Urinary bladder (tissue), 4 donors: ENCODE data around the gene PARP3. TPM values are rescaled to one million over a fixed set of nuclear protein-coding genes. Genes with fewer than 3 reads are reported as not detected.

Experiments used
- DNase-seq: peaks from one replicate; pipeline ENCODE4 v3.0.0-alpha.2; 2015; ENCODE audit errors: extremely low spot score
- H3K27ac ChIP-seq: one replicate; pipeline ENCODE4 v1.5.1; 2013; ENCODE audit warnings: low read depth, mild to moderate bottlenecking, moderate library complexity
- H3K36me3 ChIP-seq: one replicate; pipeline ENCODE4 v1.6.1; 2013; ENCODE audit warnings: mild to moderate bottlenecking, moderate library complexity; ENCODE audit not compliant: insufficient read depth
- H3K4me1 ChIP-seq: one replicate; pipeline ENCODE4 v1.6.1; 2013; ENCODE audit warnings: mild to moderate bottlenecking, moderate library complexity; ENCODE audit not compliant: insufficient read depth
- H3K4me3 ChIP-seq: one replicate; pipeline ENCODE4 v1.5.1; 2013; ENCODE audit warnings: low read depth, low read length
- WGBS: extraction: QIAGEN DNeasy Blood & Tissue Kit; methylation state at CpG from one replicate; pipeline ENCODE4 v1.1.7; 2013; 5-methylcytosine and 5-hydroxymethylcytosine counted together
- polyA plus RNA-seq: library from polyadenylated mRNA; stranded (reverse); fragments of 200-250 nt; gene quantifications from one replicate; pipeline ENCODE4 v1.2.3, GENCODE V29; 2013
- total RNA-seq: library from RNA; depleted of rRNA; stranded (reverse); fragments of >200 nt; gene quantifications from one replicate; pipeline ENCODE4 v1.2.3, GENCODE V29; 2014
- donor health status: healthy with polysubstance abuse.
- donor health status: healthy.

Gene PARP3
- total and polyA plus RNA-seq, 2 donors: 6.1 to 15.0 TPM

DNA sequence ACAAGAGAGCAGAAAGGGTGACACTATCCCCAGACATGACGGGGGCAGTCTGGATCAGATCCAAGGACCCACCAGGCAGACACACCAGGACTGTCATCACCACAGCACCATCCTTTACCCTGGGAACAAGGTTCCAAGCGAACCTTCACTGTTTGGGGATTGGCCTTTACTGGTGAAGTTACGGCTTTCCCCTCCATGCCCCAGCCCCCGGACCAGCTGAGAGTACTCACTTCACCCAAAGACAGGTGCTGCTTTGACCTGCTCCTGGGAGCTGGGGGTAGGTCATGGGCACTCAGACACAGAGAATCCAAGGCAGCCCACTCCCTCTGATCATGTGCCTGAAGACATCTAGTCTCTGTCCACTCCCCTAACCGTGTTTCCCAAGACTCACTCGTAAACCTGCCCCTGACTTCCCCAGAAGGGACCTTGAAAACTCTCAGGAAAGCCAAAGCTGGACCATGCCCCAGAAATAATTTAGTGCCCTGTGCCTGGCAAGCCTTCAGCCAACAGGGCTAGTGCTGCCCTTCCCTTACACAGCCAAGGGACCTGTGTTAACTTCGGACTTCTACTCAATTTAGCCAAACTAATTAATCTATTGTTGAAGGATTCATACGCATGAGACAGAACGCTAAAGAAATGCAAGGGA lies 3.3 kb upstream of the PARP3 start:
- Histone ChIP-seq H3K4me1 (no peaks in the 10 kb centered on the region), H3K4me3 (no peak overlapping the region), H3K36me3 (no peaks in the 10 kb centered on the region), H3K27ac (no peak overlapping the region)
- no peak for DNase-seq
- WGBS: 85% methylated on average over 9 of the region's 9 CpGs

DNA sequence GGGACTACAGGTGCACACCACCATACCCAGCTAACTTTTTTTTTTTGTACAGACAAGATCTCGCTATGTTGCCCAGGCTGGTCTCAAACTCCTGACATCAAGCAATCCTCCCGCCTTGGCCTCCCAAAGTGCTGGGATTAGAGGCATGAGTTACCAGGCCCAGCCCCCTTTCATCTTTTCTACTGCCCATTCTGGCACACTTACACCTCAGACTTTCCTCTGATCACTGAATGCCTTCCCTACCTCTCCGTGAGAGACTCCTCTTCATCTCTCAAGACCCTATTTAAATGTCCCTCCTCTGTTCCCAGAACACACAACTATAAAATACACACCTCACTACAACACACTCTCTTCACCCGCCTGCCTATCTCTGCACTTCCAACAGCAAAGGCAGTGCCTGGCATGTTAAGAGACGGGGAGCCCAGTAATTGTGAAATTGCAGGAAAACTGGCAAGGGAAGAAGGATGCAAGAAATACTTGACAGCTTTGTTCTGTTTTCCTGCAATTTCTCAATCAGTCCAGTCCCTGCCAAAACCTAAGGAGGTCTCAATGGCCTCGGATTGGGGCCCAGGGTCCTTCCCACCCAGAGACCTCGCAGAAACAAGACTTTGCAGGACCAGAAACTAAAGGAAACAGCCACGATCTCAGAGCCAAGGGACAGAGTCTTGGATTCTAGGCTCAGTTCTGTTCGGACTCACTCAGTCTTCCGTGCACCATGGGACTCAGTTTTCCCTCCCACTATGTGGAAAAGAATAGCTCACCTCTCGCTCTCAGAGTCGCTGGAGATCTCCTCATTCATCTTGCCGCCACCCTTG lies 1.3 kb upstream of the PARP3 start:
- H3K4me3 ChIP-seq: peak overlapping the region; percentile 63
- no peaks in the 10 kb centered on the region for H3K4me1 ChIP-seq
- WGBS: 34% methylated on average over 13 of the region's 13 CpGs
- no peak overlapping the region for H3K27ac ChIP-seq
- no peak for DNase-seq
- no peaks in the 10 kb centered on the region for H3K36me3 ChIP-seq

GRCh38 chr3:51941463-51941797 lies 733 bp upstream of the PARP3 start:
- Histone ChIP-seq H3K4me3 (peak overlapping the region; percentile 63), H3K36me3 (no peaks in the 10 kb centered on the region), H3K4me1 (no peaks in the 10 kb centered on the region), H3K27ac (no peak overlapping the region)
- WGBS: under 1% methylated on average over 20 of the region's 20 CpGs
- no peak for DNase-seq

DNA sequence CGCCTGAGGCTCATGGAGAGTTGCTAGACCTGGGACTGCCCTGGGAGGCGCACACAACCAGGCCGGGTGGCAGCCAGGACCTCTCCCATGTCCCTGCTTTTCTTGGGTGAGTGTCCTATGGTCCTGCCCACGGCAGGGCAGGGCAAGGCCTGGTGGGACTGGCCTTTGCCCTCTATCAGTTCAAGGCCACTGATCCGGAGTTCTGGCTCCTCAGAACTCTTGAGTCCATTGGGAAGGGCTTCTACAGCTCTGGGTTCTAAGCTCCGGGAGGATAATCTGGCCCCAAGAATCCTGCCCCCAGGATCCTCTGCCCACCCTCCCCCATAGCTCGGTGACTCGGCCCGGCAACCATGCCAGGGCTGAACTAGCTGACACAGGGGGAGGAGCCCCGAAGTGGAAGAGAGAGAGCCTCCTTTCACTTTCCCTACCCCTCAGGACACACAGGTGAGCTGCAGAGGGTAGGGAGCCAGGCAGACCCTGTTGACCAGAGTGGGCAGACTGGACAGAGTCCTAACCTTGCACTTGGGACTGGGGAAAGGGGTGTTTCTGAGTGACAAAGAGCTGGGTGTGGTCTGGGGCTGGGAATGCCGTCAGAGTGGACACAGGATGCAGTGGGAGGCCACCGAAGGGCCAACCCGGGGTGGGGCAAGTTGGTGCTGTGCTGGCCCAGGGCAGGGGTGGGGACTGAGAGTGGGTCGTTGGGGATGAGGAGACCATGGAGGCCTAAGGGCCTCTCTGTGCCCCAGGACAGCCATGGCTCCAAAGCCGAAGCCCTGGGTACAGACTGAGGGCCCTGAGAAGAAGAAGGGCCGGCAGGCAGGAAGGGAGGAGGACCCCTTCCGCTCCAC lies 664 bp downstream of the PARP3 start:
- Histone ChIP-seq H3K27ac (peak overlapping the region; percentile 77), H3K4me1 (no peaks in the 10 kb centered on the region), H3K36me3 (no peaks in the 10 kb centered on the region), H3K4me3 (peak overlapping the region; percentile 24)
- WGBS: 54% methylated on average over 17 of the region's 17 CpGs
- DNase-seq: no peak

- no peaks in the 10 kb centered on the region for H3K36me3 ChIP-seq
- no peak overlapping the region for H3K27ac ChIP-seq
- H3K4me1 ChIP-seq: no peaks in the 10 kb centered on the region
- DNase-seq: no peak
- H3K4me3 ChIP-seq: no peak overlapping the region
- 94% methylated on average over 21 of the region's 21 CpGs for WGBS
These were observed 1.6 kb downstream of the PARP3 start for GRCh38 chr3:51943451-51944391.

GRCh38 chr3:51944451-51945021 lies 2.4 kb downstream of the PARP3 start:
- no peak overlapping the region for H3K4me3 ChIP-seq
- H3K36me3 ChIP-seq: no peaks in the 10 kb centered on the region
- no peaks in the 10 kb centered on the region for H3K4me1 ChIP-seq
- DNase-seq: no peak
- no peak overlapping the region for H3K27ac ChIP-seq
- 86% methylated on average over 11 of the region's 11 CpGs for WGBS

DNA sequence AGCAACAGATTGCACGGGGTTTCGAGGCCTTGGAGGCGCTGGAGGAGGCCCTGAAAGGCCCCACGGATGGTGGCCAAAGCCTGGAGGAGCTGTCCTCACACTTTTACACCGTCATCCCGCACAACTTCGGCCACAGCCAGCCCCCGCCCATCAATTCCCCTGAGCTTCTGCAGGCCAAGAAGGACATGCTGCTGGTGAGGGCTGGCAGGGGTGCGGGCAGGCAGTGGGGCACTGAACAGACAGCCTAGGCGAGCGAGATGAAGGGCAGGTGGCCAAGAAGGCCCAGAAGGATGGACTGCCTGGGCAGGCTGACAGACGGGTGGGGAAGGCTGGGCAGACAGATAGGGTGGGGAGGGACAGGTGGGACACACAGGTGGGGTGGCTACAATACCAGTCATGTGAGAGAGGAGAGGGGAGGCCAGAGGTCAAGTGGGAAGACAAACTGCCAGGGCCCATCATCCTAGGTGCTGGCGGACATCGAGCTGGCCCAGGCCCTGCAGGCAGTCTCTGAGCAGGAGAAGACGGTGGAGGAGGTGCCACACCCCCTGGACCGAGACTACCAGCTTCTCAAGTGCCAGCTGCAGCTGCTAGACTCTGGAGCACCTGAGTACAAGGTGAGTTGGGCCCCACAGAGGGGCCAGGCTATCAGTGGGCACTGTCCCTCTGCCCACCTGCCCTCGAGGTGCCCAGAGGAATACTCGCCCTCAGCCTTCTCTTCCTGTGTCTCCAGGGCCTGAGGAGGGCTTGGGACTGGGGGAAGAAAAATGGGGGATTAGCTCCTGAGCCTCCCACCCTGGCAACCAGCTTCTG lies 3.1 kb downstream of the PARP3 start:
- Histone ChIP-seq H3K4me1 (no peaks in the 10 kb centered on the region), H3K4me3 (no peak overlapping the region), H3K36me3 (no peaks in the 10 kb centered on the region), H3K27ac (no peak overlapping the region)
- DNase-seq: no peak
- 88% methylated on average over 18 of the region's 18 CpGs for WGBS

- no peak overlapping the region for H3K27ac ChIP-seq
- WGBS: 93% methylated on average over 14 of the region's 14 CpGs
- no peaks in the 10 kb centered on the region for H3K4me1 ChIP-seq
- no peak for DNase-seq
- no peaks in the 10 kb centered on the region for H3K36me3 ChIP-seq
- no peak overlapping the region for H3K4me3 ChIP-seq
These were observed 4.0 kb downstream of the PARP3 start for GRCh38 chr3:51945926-51946705.

GRCh38 chr3:51946796-51947195 lies 4.6 kb downstream of the PARP3 start:
- Histone ChIP-seq H3K4me3 (no peak overlapping the region), H3K27ac (no peak overlapping the region), H3K36me3 (no peaks in the 10 kb centered on the region), H3K4me1 (no peaks in the 10 kb centered on the region)
- 82% methylated on average over 4 of the region's 4 CpGs for WGBS
- DNase-seq: no peak

GRCh38 chr3:51947215-51947900 lies 5.2 kb downstream of the PARP3 start:
- H3K4me3 ChIP-seq: no peak overlapping the region
- H3K27ac ChIP-seq: no peak overlapping the region
- DNase-seq: no peak

DNA sequence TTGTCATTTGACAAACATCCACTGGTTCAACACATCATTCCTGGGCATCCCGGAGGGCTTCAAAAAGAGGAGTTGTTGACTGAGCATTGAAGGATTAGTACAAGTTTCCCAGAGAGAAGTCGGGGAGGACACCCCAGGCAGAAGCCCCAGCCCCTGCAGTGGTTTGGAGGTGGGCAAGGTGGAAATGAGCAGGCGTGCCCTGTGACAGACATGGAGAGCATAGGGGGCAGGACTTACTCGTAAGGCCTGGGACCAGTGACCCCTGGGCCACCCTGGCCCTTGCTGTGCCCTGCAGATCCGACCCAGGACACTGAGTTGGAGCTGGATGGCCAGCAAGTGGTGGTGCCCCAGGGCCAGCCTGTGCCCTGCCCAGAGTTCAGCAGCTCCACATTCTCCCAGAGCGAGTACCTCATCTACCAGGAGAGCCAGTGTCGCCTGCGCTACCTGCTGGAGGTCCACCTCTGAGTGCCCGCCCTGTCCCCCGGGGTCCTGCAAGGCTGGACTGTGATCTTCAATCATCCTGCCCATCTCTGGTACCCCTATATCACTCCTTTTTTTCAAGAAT lies 5.9 kb downstream of the PARP3 start:
- no peaks in the 10 kb centered on the region for H3K36me3 ChIP-seq
- WGBS: 88% methylated on average over 10 of the region's 10 CpGs
- no peaks in the 10 kb centered on the region for H3K4me1 ChIP-seq
- no peak overlapping the region for H3K4me3 ChIP-seq
- DNase-seq: no peak
- no peak overlapping the region for H3K27ac ChIP-seq

More at GRCh38 chr3:51947215-51947900, 5.2 kb downstream of the PARP3 start:
- Histone ChIP-seq H3K4me1 (no peaks in the 10 kb centered on the region), H3K36me3 (no peaks in the 10 kb centered on the region)
- WGBS: 76% methylated on average over 13 of the region's 13 CpGs
